Panc1 (cell line): ENCODE data around the gene NHSL1.
A peak's percentile ranks its signal among the peaks of the same experiment; 100 is the strongest.

Experiments
- CTCF ChIP-seq: fragments of 450-650 bp; IDR thresholded peaks from 2 replicates; pipeline ENCODE4 v1.5.1; 2017; ENCODE audit warnings: mild to moderate bottlenecking
- POLR2AphosphoS5 ChIP-seq: IDR thresholded peaks from 2 replicates; pipeline ENCODE4 v1.6.1; 2012; ENCODE audit warnings: mild to moderate bottlenecking, low read depth, low read length, moderate library complexity
- REST ChIP-seq, 2 experiments: IDR thresholded peaks; 2 replicates each; pipeline ENCODE4 v1.6.1; 2011 to 2012; ENCODE audit warnings: low read depth in 2 of 2, control low read depth in 1 of 2, low read length in 1 of 2, mild to moderate bottlenecking in 1 of 2, moderate library complexity in 1 of 2; ENCODE audit not compliant: insufficient read depth in 1 of 2
- SIN3A ChIP-seq: IDR thresholded peaks from 2 replicates; pipeline ENCODE4 v1.6.1; 2012; ENCODE audit warnings: low read depth, mild to moderate bottlenecking, low read length, moderate library complexity, borderline replicate concordance; ENCODE audit not compliant: insufficient read depth
- TCF7L2 ChIP-seq: IDR thresholded peaks from 2 replicates; pipeline ENCODE4 v1.6.1; 2011; ENCODE audit warnings: mild to moderate bottlenecking, low read depth, low read length, inconsistent platforms

- peak; percentile 12; the same call in 1 of the 2 replicates for TF ChIP-seq CTCF
- no peak for TF ChIP-seq REST (IDR thresholded peaks at IDR 0.05; ENCODE audit: insufficient read depth in 1 of 2, low read depth in 2 of 2, low read length in 1 of 2)
- no peak for TF ChIP-seq POLR2AphosphoS5
- TF ChIP-seq SIN3A, result no peak
- TF ChIP-seq TCF7L2, result no peak
These were observed 30.2 kb upstream of the NHSL1 start for GRCh38 chr6:138529478-138529877.
